ENCODE measurements around the gene RABAC1. TPM values are rescaled to one million over a fixed set of nuclear protein-coding genes. Genes with fewer than 3 reads are reported as not detected.
"Not testable (repeated sequence)": the region's sequence is repeated elsewhere in the genome, so short reads cannot be mapped to it uniquely, and the experiment has no call there.

Gene RABAC1
- total RNA-seq, 1 donor: 117 TPM

- Histone ChIP-seq H2AFZ (ENCODE audit: low read length) (no peak overlapping the region), H3K27me3 (ENCODE audit: insufficient read depth, low read length) (no peaks in the 10 kb centered on the region), H3K4me3 (ENCODE audit: insufficient read depth, low read length) (no peak overlapping the region), H3K4me1 (ENCODE audit: insufficient read depth, low read length) (peaks cover 3% of the 10 kb centered on the region), H3K79me2 (ENCODE audit: insufficient read depth, low read length) (no peaks in the 10 kb centered on the region), H3K36me3 (ENCODE audit: insufficient read depth, low read length) (no peaks in the 10 kb centered on the region), H3K4me2 (ENCODE audit: insufficient read depth, low read length) (no peak overlapping the region), H3K9me3 (ENCODE audit: low read depth, low read length) (no peaks in the 10 kb centered on the region), H4K20me1 (ENCODE audit: insufficient read depth, low read length) (no peaks in the 10 kb centered on the region), H3K27ac (ENCODE audit: low read depth, low read length) (no peak overlapping the region)
- no peak for TF ChIP-seq CTCF (IDR thresholded peaks at IDR 0.05; ENCODE audit: extremely low read depth, low read depth, low read length)
- DNase-seq (ENCODE audit: insufficient read length, low spot score, missing footprints): peak; percentile 82
Observed at GRCh38 chr19:41941410-41942202, 17.5 kb downstream of the RABAC1 start.

DNA sequence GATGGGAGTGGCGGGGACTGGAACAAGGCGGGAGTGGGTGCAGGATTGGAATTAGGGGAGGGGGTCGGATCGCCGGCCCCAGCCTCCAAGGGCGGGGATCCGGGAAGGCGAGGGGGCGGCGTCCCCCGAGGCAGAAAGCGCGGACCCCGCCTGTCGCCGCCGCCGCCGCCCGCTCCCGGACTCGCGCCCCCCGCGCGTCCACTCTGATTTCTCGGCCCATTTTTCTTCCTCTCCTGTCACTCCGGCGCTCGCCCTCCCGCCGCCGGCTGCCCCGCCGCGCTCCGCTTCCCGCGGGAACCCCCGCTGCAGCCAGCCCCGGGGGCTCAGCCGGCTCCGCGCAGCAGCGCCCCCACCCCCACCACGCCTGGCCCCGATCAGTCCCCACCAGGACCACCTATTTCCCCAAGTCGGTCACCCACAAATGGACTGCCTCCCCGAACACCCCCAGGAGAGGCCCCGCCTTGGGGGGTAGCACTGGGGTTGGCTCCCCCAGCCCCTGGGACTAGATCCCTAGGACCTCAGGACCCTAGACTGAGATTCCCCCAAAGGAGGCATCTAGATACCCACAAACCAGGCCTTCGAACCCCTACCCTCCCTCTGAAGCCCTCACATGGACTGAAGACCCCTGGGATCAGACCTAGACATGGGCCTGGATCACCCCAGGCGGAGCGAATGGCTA is 18.3 kb downstream of the RABAC1 start:
- Histone ChIP-seq H3K79me2 (ENCODE audit: insufficient read depth, low read length) (no peaks in the 10 kb centered on the region), H3K27ac (ENCODE audit: low read depth, low read length) (no peak overlapping the region), H3K4me3 (ENCODE audit: insufficient read depth, low read length) (peak overlapping the region; percentile 74), H4K20me1 (ENCODE audit: insufficient read depth, low read length) (no peaks in the 10 kb centered on the region), H3K9me3 (ENCODE audit: low read depth, low read length) (no peaks in the 10 kb centered on the region), H2AFZ (ENCODE audit: low read length) (peak overlapping the region; percentile 63), H3K27me3 (ENCODE audit: insufficient read depth, low read length) (no peaks in the 10 kb centered on the region), H3K4me2 (ENCODE audit: insufficient read depth, low read length) (peak overlapping the region; percentile 81), H3K4me1 (ENCODE audit: insufficient read depth, low read length) (peaks cover 10% of the 10 kb centered on the region), H3K36me3 (ENCODE audit: insufficient read depth, low read length) (no peaks in the 10 kb centered on the region)
- DNase-seq (ENCODE audit: insufficient read length, low spot score, missing footprints): peak; percentile 89
- no peak for TF ChIP-seq CTCF (IDR thresholded peaks at IDR 0.05; ENCODE audit: extremely low read depth, low read depth, low read length)

DNA sequence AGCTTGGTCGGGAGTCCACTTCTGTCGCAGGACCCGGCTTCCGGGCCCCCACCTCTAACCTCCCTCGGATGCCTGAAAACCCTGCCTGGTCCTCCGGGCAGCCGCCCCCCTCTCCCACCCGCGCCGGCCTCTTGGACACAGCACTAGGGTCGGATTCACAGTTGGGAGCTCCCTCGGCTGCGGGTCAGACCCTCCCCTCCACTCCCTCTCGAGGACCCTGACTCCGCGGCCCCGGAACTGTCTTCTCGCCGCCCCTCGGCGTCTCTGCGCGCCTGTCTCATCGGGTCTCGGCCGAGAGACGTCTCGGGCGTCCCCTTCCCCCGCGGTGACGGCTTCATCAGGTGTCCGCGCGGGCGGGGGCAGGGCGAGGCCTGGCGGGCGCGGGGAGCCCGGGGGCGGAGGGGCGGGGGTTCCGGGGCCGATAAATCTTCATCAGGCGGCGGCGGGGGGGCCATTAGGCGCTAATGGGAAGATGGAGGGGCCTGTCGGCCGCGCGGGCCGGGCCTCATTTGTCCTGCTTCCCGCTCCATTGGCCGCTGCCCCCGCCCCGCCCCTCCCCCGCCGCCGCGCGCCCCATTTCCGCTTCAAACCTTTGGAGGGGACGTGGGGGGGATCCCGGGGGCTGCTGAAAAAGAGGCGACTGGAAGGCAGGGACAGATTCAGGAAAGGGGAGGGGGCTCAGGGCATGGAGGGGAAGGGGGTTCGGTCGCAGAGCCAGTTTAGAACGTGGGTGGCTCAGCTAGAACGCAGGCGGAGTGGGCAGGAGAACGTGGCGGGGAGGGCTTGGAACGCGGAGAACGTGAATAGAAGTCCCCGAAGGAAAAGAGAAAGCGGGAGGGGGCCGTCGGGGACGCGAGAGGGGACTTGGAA is 19.0 kb downstream of the RABAC1 start:
- Histone ChIP-seq H3K9me3 (ENCODE audit: low read depth, low read length) (no peaks in the 10 kb centered on the region), H3K4me2 (ENCODE audit: insufficient read depth, low read length) (peak overlapping the region; percentile 81), H4K20me1 (ENCODE audit: insufficient read depth, low read length) (peaks cover 3% of the 10 kb centered on the region), H3K27ac (ENCODE audit: low read depth, low read length) (no peak overlapping the region), H3K36me3 (ENCODE audit: insufficient read depth, low read length) (no peaks in the 10 kb centered on the region), H2AFZ (ENCODE audit: low read length) (peak overlapping the region; percentile 78), H3K4me1 (ENCODE audit: insufficient read depth, low read length) (peaks cover 14% of the 10 kb centered on the region), H3K4me3 (ENCODE audit: insufficient read depth, low read length) (peak overlapping the region; percentile 74), H3K79me2 (ENCODE audit: insufficient read depth, low read length) (no peaks in the 10 kb centered on the region), H3K27me3 (ENCODE audit: insufficient read depth, low read length) (no peaks in the 10 kb centered on the region)
- no peak for TF ChIP-seq CTCF (IDR thresholded peaks at IDR 0.05; ENCODE audit: extremely low read depth, low read depth, low read length)
- peak; percentile 93 for DNase-seq (ENCODE audit: insufficient read length, low spot score, missing footprints)

DNA sequence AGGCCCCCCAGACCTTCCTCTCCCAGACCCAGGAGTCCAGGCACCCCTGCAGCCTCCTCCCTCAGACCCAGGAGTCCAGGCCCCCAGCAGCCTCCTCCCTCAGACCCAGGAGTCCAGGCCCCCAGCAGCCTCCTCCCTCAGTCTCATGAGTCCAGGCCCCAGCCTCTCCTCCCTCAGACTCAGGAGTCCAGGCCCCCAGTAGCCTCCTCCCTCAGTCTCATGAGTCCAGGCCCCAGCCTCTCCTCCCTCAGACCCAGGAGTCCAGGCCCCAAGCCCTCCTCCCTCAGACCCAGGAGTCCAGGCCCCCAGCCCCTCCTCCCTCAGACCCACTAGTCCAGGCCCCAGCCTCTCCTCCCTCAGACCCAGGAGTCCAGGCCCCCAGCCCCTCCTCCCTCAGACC is 19.9 kb downstream of the RABAC1 start:
- not testable (repeated sequence) for H3K36me3 ChIP-seq (ENCODE audit: insufficient read depth, low read length); H3K79me2 ChIP-seq (ENCODE audit: insufficient read depth, low read length); H2AFZ ChIP-seq (ENCODE audit: low read length); H4K20me1 ChIP-seq (ENCODE audit: insufficient read depth, low read length); H3K27ac ChIP-seq (ENCODE audit: low read depth, low read length); H3K4me3 ChIP-seq (ENCODE audit: insufficient read depth, low read length); H3K4me2 ChIP-seq (ENCODE audit: insufficient read depth, low read length); H3K27me3 ChIP-seq (ENCODE audit: insufficient read depth, low read length); H3K9me3 ChIP-seq (ENCODE audit: low read depth, low read length); DNase-seq (ENCODE audit: insufficient read length, low spot score, missing footprints)
- peaks cover 17% of the 10 kb centered on the region for H3K4me1 ChIP-seq (ENCODE audit: insufficient read depth, low read length)

Data from osteoblast (primary cell).